Stimulated activated CD4-positive, alpha-beta T cell treated with anti-CD3 and anti-CD28 coated beads, Interleukin-2, amount 100 ng/mL, for 24 hours (primary cell): Measurements from ENCODE around the gene CASZ1.

Experiments used
- DNase-seq, 2 donors: peaks; one replicate each; pipeline ENCODE4 v3.0.0-alpha.2; 2020

Gene CASZ1

DNA sequence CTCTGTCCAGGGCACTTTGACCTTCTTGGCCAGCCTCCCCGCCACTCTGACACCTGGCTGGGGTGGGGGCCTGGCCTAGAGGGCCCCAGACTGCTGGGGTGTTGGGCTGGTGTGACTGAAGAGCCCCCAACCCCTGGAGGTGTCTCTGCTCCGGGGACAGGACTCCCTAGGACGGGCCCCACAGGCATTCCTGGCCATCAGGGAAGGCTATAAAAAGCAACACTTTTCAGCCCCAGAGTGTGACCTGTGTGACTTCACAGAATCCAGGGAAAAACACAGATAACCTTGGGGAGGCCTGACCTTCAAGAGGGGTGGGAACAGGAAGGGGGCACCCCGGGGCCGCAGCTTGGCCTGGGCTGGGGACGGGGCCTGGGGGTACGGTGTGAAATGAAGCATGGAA is 24.0 kb upstream of the CASZ1 start:
- DNase-seq, result no peak

DNA sequence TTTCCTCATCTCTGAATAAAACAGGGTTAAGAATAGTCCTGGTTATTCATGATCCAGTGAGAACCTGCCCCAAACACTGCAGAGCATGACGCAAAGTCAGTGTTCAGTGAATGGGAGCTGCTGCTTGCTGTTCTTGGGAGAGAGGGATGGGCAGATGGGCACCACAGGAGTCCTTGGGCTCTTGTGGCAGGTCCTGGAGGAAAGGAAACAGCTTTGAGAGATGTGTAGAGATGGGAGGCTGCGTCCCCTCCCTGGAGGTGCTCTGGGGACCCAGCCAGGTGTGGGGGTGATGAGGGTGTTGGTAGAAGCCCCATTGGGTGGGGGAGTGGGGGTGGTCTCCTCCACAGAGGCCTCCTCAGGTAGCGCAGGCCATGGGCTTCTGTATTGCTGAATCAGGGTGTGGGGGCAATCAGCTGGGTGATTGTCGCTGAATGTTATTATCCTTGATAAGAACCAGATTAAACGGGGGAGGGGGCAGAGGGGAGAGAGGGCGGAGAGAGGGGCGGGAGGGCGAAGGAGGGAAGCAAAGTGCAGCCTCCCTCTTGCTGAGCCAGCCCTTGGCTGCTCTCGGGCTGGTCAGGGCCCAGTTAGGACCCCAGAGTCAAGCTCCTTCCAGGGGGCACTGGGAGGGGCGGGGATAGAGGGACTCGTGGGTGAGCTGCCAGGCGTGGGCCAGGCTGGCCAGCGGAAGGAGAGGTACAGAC is 22.9 kb upstream of the CASZ1 start:
- DNase-seq, result no peak

- DNase-seq, result no peak
Measured at GRCh38 chr1:10818262-10819197, 22.1 kb upstream of the CASZ1 start.

DNA sequence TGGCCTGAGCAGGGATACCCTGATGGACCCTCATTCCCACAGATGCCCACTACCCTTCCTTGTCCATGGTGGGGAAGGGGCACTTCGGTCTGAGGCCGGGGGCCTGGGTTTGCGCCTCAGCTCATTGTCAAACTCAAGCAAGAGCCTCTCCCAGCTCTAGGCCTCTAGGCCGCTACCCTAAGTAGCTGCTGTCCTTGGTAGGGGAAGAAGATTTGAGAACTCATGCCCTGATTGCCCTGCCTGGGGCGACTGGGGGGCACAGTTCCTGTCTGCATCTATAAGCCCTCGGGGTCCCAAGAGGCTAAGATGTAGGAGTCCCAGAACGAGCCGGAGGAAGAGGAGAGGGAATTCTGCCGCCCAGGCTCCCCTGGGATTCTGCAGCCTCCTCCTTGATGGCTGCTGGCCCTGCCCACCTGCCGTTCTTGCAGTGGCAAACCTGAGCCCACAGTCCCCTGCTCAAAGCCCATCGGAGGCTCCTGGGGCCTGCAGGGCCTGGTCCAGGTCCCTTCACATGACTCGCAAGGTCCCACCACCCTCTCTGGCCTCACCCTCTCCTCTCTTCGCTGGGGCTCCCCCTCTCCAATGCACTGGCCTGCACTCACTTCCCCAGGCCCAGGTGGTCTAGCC is 20.4 kb upstream of the CASZ1 start:
- no peak for DNase-seq

DNA sequence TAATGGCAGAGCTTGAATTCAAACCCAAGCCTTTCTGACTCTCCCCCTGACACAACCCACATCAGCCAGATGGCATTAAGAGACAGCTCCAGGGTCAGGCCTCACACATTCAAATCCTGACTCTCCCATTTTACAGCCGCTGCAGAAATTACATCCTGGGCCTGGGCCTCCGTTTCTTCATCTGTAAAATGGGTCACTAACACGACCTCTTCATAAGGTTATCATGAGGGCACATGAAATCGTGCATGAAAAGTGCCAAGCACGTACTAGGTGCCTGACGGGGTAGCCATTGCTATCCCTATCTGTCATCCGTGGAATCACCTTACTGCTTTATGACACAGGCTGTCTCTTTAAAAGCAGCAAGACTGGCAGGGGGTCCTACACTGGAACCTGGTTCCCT is 19.8 kb upstream of the CASZ1 start:
- no peak for DNase-seq

GRCh38 chr1:10815858-10816195 is 19.4 kb upstream of the CASZ1 start:
- DNase-seq, result no peak

GRCh38 chr1:10814976-10815857 is 18.8 kb upstream of the CASZ1 start:
- DNase-seq, result no peak

DNA sequence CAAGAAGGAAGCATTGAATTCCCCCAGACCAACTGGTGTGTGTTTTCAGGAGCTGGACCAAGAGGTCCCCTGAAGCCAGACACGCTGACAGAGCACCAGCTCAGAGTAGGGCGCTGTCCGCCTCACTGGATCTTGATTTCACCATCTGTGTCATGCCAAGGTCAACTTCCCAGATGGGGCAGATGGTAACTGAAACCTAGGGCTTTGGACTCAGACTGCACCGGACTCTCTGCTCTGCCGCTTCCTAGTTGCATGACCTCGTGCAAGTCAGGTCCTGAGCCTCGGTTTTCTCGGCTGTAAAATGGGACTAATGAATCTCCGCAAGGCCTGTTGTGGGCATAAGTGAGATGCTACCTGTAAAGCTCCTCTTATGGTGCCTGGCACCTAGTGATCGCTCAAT is 17.9 kb upstream of the CASZ1 start:
- no peak for DNase-seq

DNA sequence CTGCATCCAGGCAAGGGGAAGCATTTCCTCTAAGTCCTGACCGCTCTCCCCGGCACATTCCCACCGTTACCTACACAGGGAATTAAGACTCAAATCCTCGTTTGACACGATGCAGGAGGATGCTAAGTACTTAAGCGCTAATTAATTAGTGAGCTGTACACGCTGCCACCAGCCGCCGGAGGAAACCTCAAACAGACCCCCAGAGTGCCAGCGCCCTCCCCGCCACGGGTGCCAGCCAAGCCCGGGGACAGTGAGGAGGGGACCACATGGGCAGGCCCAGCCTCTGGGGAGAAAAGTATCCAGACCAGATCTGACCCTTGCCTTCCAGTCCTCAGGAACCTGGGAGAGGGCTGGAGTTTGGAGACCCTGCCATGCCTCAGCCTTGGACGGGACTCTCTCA is 17.4 kb upstream of the CASZ1 start:
- no peak for DNase-seq

DNA sequence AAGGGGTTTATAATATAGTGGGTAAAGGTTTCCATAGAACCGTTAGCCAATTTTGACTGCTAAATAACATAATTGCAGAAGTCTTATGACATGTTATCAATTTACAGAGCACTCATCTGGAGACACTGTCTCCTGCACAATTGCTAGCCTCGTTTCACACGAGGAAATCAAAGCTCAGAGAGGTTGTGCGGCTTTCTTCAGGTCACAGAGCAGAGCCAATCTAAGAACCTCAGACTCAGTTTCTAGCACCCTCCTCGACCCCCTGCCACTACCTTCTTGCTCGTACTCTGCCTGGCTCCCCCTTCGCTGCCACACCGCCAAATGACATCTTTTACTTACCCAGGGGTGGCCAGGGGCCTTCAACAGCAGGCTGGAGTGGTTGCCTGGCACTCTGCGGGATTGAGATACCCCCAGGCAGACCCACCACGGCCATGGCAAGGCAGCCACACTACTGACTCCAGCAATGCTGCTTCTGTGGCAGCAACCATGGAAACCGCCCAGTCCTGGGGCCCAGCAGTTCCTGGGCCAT is 16.0 kb upstream of the CASZ1 start:
- DNase-seq, result no peak

GRCh38 chr1:10808441-10808840 is 12.0 kb upstream of the CASZ1 start:
- no peak for DNase-seq

GRCh38 chr1:10806966-10807365 is 10.5 kb upstream of the CASZ1 start:
- no peak for DNase-seq

DNA sequence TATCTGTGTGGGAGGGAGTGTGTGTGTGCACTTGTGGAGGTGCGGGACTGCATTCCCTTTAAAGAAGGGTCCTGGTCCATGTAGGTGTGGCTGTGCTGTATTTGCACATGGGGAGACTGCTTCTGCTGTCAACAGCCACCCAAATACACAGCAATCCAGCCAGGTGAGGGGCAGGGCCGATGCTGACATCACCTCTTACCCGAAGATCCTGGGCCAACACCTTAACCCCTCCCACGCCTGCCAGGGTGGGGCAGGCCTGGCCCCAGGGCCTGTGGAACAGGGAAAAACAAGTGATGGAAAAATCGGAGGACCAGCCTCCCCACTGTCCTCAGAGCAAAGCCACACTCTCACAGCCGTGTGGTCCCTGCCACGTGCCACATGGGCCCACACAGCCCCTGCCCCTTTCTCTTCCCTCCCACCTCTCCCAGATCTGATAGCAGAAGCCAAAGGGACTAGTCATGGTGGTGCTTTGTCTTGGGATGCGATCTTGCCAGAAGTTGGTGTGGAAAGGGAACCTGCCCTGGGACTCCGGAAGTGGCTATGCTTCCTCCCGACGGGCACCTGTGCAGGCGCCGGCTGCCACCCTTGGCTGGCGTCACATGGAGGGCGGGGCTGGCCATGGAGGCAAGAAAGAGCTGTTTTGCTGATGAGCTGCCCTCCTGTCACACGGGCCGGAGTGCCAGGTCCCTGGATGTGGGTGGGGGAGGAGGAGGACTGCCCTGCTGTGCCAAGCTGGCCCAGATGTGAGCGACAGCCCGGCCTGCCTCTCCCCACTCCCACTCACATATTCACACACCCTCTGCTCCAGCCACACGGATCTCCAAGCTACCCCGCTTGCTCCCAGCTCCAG is 7.8 kb upstream of the CASZ1 start:
- DNase-seq, result peak in 1 of 2 donors; percentile 14

DNA sequence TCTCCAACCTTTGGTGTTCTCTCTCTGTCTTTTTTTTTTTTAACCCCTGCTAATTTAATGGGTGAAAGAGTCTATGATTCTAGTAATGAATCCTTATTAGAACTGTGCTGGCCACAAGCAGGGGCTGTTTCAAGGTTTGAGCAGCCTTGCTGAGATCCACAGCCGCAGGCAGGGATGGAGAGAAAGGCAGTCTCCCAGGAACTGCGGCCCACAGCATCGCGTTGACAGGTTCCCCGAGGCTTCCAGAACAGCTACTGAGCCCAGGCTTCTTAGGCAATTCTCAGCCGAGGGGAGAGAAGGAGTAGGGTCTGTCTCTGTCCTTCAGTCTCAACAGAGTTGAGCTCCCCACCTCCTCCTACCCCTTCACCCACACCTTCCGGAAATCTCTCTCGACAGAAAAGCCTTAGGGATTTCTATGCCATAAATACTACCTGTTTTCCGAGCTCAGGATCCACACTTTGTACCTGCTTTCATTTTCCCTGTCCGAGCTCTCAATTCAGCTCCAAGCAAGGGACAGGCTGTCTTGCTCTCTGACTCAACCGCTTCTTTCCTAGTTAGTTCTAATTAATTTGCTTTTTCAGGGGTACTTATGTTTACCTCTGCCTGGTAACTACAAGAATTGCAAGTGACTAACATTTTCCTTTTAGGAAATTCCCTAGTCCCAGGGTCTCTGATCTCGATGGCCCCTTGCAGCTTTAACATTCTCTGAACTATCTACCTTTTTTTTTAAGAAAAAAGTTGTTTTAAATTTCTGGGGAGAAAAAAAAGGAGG is 6.7 kb upstream of the CASZ1 start:
- no peak for DNase-seq

- no peak for DNase-seq
Measured at GRCh38 chr1:10800778-10801177, 4.3 kb upstream of the CASZ1 start.

DNA sequence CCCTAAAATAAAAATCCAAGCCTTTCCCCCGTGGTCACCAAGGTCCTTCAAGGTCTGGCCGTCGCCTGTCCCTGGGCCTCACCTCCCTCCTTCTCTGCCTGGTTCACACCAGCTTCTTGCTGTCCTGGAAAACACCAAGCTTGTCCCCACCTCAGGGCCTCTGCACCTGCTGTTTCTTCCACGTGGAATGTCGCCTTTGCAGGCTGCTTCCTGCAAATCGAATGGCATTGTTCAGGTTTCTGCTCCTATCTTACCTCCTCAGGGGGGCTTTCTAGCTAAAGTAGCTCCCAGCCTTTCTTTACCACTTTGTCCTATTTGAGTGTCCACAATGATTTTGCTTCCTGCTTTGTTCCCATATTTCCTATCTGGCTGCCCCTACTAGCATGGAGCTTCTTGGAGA is 3.3 kb upstream of the CASZ1 start:
- DNase-seq, result no peak

GRCh38 chr1:10795276-10796021 is 997 bp downstream of the CASZ1 start:
- DNase-seq, result peak in 1 of 2 donors; percentile 13

DNA sequence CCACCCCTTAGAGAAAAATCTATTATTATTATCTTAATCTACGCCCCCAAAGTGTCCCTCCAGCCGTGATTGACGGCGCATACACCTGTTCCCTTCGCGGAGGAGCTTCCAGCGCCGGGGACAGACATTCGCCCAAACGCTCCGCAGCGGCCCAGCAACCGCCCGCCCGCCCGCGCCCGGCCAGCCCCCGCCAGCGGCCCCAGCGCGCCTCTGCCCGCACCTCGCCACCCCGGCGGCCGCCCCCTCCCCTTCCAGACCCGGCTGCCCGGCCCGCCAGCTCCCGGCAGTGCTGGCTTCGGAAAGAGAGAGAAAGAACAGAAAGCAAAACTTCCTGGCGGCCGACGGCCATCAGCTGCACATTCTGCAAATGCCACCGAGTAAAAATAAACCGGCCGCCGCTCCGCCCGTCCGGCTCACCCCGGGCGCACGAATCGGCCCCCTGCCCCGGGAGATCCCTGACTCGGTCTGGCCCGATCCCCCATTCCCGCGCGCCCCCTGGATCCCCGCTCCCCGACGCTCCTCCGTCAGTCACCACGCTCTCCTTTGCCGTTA is 1.6 kb downstream of the CASZ1 start:
- DNase-seq, result peak in 1 of 2 donors; percentile 9

DNA sequence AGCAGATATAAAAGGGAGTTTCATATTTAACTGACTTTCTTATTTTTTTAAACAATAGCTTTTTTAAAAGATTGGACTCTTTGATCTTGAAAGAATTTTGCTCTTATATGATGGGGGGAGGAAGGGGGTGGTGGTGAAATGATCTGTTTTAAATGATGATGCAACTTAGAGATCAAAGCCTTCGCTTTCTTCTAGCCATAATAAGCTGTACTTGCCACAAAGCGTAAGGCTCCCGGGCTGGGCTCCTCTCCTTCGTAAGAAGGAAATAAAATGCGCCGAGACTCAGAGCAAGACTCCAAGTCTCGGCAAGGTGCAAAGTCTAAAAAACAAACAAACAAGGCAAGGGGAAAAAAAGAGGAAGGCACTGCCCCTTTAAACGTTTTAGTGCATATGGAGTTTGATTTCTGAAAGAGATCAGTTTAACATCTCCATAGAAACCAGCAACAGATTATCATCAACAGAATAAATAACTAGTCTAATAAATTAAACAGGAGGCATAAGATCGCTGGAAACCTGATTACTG is 3.3 kb downstream of the CASZ1 start:
- no peak for DNase-seq
